Stimulated activated CD8-positive, alpha-beta memory T cell treated with anti-CD3 and anti-CD28 coated beads, Interleukin-7, amount 100 ng/mL, for 48 hours (primary cell): Measurements from ENCODE around the gene CDK4.

Experiments
- DNase-seq, 2 donors: peaks; one replicate each; pipeline ENCODE4 v3.0.0-alpha.2; 2020; ENCODE audit warnings: low read depth in 1 of 2; ENCODE audit errors: extremely low read depth in 1 of 2

CDK4 gene

DNA sequence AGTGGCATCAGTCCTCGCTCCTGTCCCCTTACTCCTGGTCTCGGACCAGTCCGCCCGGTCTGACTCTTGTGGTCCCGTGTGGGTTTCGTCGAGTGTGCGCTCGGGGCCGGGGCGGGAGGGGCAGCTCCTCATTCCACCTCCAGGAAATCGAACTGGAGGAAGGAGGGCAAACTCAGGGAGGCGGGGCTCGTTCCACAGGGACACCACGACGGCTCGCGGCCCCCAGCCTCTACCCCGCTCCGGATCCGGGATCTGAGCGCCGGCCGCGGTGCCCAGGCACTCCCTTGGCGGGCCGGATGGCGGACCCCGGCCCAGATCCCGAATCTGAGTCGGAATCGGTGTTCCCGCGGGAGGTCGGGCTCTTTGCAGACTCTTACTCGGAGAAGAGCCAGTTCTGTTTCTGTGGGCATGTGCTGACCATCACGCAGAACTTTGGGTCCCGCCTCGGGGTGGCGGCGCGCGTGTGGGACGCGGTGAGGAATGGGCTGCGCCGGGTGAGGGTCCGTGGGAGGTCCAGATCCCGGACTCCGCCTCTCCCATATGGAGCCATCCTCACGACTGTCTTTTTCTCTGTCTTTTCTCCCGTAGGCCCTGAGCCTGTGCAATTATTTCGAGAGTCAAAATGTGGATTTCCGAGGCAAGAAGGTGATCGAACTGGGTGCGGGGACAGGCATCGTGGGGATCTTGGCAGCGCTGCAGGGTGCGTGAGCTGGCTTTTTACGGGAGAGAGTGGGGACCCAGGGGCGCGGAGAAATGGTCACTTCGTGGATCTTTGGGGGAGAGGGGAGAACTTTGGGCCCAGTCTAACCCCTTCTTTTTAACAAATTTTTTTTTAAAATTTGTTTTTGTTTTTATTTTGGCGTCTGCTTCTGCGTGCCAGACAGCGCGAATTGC lies 20.6 kb upstream of the CDK4 start, which contains the start of gene EEF1AKMT3:
Gene EEF1AKMT3 (plus strand): TSS at position 186 of the 894 bp plus-strand sequence. CDS start 111 bp downstream, at position 297.
- DNase-seq: no peak

DNA sequence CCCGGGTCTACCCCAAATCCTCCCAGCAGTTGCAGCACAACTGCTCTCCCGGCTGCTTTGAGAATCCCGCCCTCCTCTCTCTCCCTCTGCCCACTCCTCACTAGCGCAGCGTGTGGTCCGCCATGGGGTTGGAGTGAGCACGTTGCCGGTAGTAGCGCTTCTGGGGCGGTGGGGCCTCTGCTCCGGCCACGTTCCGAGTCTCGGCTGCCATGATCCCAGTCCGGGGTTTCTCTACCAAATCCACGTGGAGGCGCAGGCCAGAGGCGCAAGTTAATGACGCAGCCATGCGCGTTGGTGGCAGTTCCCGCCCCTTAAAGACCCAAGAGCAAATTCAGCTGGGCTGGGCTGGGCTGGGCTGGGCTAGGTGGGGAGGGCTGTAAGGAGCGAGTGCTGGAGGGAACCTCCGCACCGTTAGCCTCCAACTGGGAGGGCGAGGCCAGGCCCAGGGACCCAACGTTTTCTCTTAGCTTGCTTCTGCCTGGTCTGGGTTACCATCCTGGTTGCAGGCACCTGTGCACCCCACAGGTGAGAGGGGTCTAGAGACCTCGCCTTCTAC lies 19.8 kb upstream of the CDK4 start, which contains the start of gene METTL1:
Gene METTL1 (minus strand): TSS at position 233 of the 556 bp plus-strand sequence. CDS start 22 bp downstream, at position 211.
- DNase-seq: peak; percentile 88 to 93

DNA sequence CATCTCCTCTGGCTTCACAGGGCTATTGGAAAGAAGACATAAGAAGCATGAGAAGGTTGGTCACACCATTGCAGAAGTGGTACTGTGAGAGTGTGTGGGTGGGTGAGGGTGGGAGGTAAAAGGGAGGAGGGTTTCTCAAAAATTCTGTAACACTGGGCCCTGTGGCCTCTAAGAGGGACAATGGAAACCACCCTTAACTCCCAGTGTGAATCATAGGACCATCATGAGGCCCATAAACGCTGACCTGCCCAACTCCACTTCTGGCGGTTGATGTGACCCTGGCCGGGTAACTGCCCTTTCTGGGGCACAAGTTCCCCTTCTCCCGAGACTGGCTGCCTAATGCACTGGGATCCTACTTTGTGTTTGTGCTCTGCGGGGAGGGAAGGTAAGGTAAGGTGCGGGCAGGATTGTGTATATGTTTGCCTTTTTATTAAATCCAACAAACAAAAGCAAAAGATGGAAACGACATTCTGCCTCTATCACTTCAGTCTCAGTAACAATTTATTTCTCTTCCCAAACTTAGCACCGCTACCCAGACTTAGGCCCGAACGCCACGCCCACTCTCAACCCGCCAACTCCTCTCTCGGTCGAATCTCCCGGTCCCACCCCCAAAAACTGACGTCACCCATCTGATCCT lies 19.2 kb upstream of the CDK4 start:
- DNase-seq: peak in 1 of 2 donors; percentile 90

DNA sequence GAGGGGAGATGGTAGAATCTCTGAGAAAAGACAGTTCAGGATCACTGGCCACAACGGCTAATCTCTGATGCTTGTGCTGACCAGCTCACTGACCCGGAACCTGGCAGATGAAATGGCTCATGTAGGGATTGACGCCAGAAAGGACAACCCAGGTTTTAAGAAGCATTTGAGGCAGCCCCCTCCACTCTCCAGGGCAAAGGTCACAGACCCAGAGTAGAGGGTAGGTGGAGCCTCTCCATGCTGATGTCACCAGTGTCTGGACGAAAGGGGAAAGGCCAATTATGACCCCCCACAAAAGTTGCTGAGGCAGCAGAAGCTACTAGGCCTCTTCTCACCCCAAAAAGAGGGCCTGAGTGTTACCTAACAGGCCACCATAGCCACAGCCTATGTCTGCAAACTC lies 18.6 kb upstream of the CDK4 start:
- DNase-seq: no peak

DNA sequence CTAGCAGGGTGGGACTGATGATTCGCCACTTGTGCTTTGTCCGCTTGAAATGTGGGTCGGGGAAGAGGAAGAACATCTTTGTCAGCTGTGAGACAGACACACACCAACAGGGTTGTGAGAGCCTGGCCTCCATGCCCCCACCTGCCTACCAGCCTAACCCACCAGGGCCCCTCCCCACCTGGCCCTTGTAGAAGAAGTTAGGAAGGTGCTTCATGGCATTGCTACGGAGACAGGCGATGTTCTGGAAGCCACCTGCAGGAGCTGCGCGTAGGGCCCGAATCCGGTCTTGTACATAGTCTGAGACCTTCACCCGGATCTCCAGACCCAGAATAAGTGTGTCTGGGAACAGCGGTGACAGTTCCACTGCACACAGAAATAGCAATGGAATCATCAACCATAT lies 17.5 kb upstream of the CDK4 start:
- DNase-seq: no peak

DNA sequence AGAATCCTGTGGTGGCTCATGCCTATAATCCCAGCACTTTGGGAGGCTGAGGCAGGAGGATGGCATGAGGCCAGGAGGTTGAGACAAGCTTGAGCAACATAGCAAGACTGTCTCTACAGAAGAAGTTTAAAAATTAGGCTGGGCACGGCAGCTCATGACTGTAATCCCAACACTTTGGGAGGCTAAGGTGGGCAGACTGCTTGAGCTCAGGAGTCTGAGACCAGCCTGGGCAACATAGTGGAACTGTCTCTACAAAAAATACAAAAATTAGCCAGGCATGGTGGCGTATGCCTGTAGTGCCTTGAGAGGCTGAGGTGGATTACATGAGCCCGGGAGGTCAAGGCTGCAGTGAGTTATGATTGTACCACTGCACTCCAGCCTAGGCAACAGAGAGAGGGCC lies 15.8 kb upstream of the CDK4 start:
- no peak for DNase-seq

DNA sequence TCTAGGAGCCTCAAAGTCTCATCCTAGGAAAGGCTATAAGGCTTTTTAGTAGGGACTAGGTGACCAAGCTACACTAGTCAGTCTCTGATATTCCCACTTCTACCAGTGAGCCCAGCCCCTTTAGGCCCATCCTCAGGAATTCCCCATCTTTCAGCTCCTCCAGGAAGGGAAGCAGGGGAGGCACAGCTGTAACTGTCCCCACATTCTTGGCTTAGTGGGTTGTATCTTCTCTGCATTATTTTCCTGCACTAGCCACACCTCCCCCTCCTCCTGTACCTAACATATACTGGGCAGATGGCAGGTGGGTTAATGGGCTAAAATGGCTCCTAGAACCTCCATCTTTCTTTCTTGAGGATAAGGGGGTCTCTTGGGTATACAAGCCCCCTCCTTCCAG lies 15.2 kb upstream of the CDK4 start:
- DNase-seq: no peak

GRCh38 chr12:57766464-57767304 lies 14.6 kb upstream of the CDK4 start, which contains the start of gene CYP27B1:
TSS of gene CYP27B1 (minus strand) at chr12:57767078. CDS start at chr12:57767041, 37 bp downstream.
- DNase-seq: no peak

GRCh38 chr12:57765698-57766463 lies 13.8 kb upstream of the CDK4 start:
- no peak for DNase-seq

GRCh38 chr12:57765003-57765697 lies 13.0 kb upstream of the CDK4 start:
- DNase-seq: no peak

- DNase-seq: no peak
Measured at GRCh38 chr12:57764662-57765002, 12.5 kb upstream of the CDK4 start.

- no peak for DNase-seq
Measured at GRCh38 chr12:57763881-57764661, 12.0 kb upstream of the CDK4 start.

GRCh38 chr12:57762463-57762862 lies 10.4 kb upstream of the CDK4 start:
- no peak for DNase-seq

DNA sequence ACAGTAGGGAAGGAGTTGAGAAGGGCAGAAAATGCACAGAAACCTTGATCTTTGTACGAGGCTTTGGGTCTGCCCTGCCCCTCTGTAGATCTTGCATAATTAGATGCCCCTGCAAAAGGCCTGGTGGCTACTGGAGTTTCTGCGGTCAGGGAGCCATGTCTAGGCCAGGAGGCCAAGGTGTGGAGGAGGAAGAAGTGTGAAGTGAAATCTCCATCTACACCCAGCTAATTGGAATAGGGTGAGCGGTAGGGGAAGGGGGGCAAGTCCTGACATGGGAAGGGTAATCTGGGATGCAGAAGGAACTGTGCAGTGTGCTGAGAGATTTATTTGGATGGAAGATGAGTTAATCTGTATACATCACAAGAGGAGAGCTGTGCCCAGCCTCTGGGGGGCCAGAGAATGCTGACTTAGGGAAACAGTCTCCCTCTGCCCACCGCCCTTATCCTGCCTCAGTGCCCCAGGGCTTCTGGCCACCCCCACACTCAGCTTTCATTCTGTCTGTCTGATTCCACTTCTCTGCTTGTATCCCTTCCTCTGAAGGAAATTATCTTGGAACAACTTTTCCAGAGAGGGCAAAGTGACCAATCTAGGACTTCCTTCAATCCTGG lies 9.4 kb upstream of the CDK4 start:
- DNase-seq: no peak

GRCh38 chr12:57760347-57760982 lies 8.4 kb upstream of the CDK4 start:
- DNase-seq: no peak

GRCh38 chr12:57759360-57759980 lies 7.4 kb upstream of the CDK4 start:
- DNase-seq: no peak
